ENCODE measurements around the gene FAXDC2. TPM values are rescaled to one million over a fixed set of nuclear protein-coding genes. Genes with fewer than 3 reads are reported as not detected.
A peak's percentile ranks its signal among the peaks of the same experiment; 100 is the strongest.

The FAXDC2 gene
- total and polyA plus RNA-seq, 2 of the 13 experiments (the other 11 are each of a cell fraction or from before 2014, with no cell fraction given): 4.7 to 58.8 TPM

DNA sequence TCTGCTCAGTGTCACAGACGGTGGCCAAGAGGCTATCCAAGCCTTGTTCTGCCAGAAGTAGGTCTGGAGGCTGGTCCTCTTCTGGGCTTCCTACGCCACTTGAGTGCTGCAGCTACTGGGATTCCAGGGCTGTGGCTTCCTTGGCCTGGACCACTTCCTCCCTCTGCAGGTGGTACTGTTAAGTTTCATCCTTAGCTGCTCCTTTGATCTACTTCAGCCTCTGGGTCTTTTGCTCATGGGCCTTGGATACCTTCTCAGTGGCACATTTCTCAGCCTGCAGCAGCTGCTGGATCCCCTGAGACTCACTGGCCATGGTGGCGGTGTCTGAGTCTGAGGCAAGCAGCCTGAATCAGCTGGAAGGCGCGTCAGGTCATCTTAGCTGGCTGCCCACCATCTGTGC lies 18.3 kb upstream of the FAXDC2 start:
- FAIRE-seq (peak; percentile 70), DNase-seq (ENCODE audit: low spot score) (no peak), ATAC-seq (peak; percentile 89)
- Histone ChIP-seq H3K4me2 (ENCODE audit: low read depth, low read length) (no peak overlapping the region), H3K79me2 (ENCODE audit: insufficient read depth, low read length) (peaks cover 22% of the 10 kb centered on the region), H3K27me3 (ENCODE audit: control insufficient read depth in 1 of 2, insufficient read depth in 2 of 2, low read length in 2 of 2) (no peaks in the 10 kb centered on the region), H3K27ac (ENCODE audit: extremely low read length, insufficient read depth, low read length) (no peak overlapping the region), H4K20me1 (ENCODE audit: insufficient read depth, low read length) (0 out of 2 replicates have a peak, but pooled peaks cover under 1% of the 10 kb centered on the region), H3K36me3 (replicated peaks in 1 of 2; ENCODE audit: control insufficient read depth in 1 of 2, insufficient read depth in 2 of 2, low read length in 2 of 2) (peaks cover 10 to 58% of the 10 kb centered on the region in 2 experiments), H3K4me3 (replicated peaks in 1 of 3; ENCODE audit: insufficient read depth in 1 of 3, low read depth in 2 of 3, low read length in 3 of 3) (no peak overlapping the region), H3K9ac (ENCODE audit: insufficient read depth, low read depth, low read length) (no peak overlapping the region), H3K4me1 (ENCODE audit: insufficient read depth, low read length) (peaks cover 20% of the 10 kb centered on the region), H3K9me3 (ENCODE audit: low read length) (no peaks in the 10 kb centered on the region), H2AFZ (ENCODE audit: low read length) (no peak overlapping the region)
- TF ChIP-seq ZBTB33 (CRISPR knock-in tag; IDR thresholded peaks at IDR 0.05): peak; percentile 14; the same call in 1 of the 2 replicates
- TF ChIP-seq, protein P1, sequence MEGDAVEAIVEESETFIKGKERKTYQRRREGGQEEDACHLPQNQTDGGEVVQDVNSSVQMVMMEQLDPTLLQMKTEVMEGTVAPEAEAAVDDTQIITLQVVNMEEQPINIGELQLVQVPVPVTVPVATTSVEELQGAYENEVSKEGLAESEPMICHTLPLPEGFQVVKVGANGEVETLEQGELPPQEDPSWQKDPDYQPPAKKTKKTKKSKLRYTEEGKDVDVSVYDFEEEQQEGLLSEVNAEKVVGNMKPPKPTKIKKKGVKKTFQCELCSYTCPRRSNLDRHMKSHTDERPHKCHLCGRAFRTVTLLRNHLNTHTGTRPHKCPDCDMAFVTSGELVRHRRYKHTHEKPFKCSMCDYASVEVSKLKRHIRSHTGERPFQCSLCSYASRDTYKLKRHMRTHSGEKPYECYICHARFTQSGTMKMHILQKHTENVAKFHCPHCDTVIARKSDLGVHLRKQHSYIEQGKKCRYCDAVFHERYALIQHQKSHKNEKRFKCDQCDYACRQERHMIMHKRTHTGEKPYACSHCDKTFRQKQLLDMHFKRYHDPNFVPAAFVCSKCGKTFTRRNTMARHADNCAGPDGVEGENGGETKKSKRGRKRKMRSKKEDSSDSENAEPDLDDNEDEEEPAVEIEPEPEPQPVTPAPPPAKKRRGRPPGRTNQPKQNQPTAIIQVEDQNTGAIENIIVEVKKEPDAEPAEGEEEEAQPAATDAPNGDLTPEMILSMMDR (CRISPR knock-in tag; IDR thresholded peaks at IDR 0.05): peak; percentile 58
- peak; percentile 76 for TF ChIP-seq STAG1 (CRISPR knock-in tag; IDR thresholded peaks at IDR 0.05)
- no peak for TF ChIP-seq DRAP1 (CRISPR knock-in tag; IDR thresholded peaks at IDR 0.05)
- peak; percentile 60 for TF ChIP-seq SMC3 (IDR thresholded peaks at IDR 0.05; ENCODE audit: low read length)
- peak; percentile 56 for TF ChIP-seq RAD21 (CRISPR knock-in tag; IDR thresholded peaks at IDR 0.05)
- TF ChIP-seq SOX13 (IDR thresholded peaks at IDR 0.05): no peak
- TF ChIP-seq SOX13 (CRISPR knock-in tag; conservative IDR thresholded peaks at IDR 0.05 in 1 of 2, IDR thresholded peaks at IDR 0.05 in 1 of 2): no peak
- TF ChIP-seq, protein P2, sequence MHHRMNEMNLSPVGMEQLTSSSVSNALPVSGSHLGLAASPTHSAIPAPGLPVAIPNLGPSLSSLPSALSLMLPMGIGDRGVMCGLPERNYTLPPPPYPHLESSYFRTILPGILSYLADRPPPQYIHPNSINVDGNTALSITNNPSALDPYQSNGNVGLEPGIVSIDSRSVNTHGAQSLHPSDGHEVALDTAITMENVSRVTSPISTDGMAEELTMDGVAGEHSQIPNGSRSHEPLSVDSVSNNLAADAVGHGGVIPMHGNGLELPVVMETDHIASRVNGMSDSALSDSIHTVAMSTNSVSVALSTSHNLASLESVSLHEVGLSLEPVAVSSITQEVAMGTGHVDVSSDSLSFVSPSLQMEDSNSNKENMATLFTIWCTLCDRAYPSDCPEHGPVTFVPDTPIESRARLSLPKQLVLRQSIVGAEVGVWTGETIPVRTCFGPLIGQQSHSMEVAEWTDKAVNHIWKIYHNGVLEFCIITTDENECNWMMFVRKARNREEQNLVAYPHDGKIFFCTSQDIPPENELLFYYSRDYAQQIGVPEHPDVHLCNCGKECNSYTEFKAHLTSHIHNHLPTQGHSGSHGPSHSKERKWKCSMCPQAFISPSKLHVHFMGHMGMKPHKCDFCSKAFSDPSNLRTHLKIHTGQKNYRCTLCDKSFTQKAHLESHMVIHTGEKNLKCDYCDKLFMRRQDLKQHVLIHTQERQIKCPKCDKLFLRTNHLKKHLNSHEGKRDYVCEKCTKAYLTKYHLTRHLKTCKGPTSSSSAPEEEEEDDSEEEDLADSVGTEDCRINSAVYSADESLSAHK (CRISPR knock-in tag; IDR thresholded peaks at IDR 0.05; ENCODE audit: borderline replicate concordance): no peak
- CTCF ChIA-PET (ENCODE audit: low intra/inter-chr PET ratio, low total read pairs): interaction anchor here (0.8 kb wide), 1 partner anchor 227 kb away, joined by 3 read pairs; no protein-coding TSS in a partner anchor
- WGBS (ENCODE audit: low lambda C conversion rate): 95% methylated on average over 5 of the region's 5 CpGs
- POLR2A ChIA-PET: interaction anchor here (1.0 to 2.8 kb wide), 5 partner anchors 9 to 222 kb away, joined by 3 to 9 read pairs (median 4); partner anchors contain the start of gene CNOT8
- in situ Hi-C loops (cut with HindIII; ENCODE audit: extremely low pct_ligation_motif_present, low pct_unique_long_range_greater_than_20kb): no loop called here
- no TSS peak for BruUV-seq (replicated peaks)
- intact Hi-C loops (cut with micrococcal nuclease; ENCODE audit: unreplicated experiment): loop anchor here (1.0 kb wide), 1 partner anchor 218 kb away; no protein-coding TSS in a partner anchor

Data from HepG2 (cell line).